PC-3 (cell line): ENCODE data around the gene G3BP2. TPM values are rescaled to one million over a fixed set of nuclear protein-coding genes. Genes with fewer than 3 reads are reported as not detected.

ENCODE experiments used
- ATAC-seq: fragments of 200-7000 bp; cut with Tn5 transposase; 2 replicates; pipeline ENCODE4 v1.9.1; 2020; ENCODE audit warnings: mild to moderate bottlenecking, moderate library complexity
- BruUV-seq: library from RNA; stranded (reverse); fragments of 400-500 nt; replicated peaks from 2 replicates; lab custom pipeline; 2021; lab: Mats Ljungman, UMichigan
- CTCF ChIA-PET: fragments of 300-600 bp; sonication (Branson Sonifier 250); formaldehyde crosslinking; loops from one replicate; lab custom pipeline; 2022; ENCODE audit warnings: antibody characterized with exemption; lab: Charles Lee
- POLR2A ChIA-PET: fragments of 300-600 bp; sonication (Branson Sonifier 250); formaldehyde crosslinking; loops from one replicate; lab custom pipeline; 2022; ENCODE audit warnings: antibody characterized with exemption; ENCODE audit not compliant: unreplicated experiment; lab: Charles Lee
- DNase-seq: peaks from one replicate; pipeline ENCODE4 v3.0.0-alpha.2; 2015
- H2AFZ ChIP-seq: fragments of 300-600 bp; sonication (generic); 2 replicates; pipeline ENCODE4 v1.6.0; 2016; ENCODE audit warnings: antibody characterized with exemption, low read length
- H3F3A ChIP-seq: fragments of 300-600 bp; sonication (generic); one replicate; pipeline ENCODE4 v1.6.0; 2017; ENCODE audit warnings: antibody characterized with exemption, low read length, control low read depth, mild to moderate bottlenecking; ENCODE audit not compliant: unreplicated experiment
- H3K27ac ChIP-seq: fragments of 300-600 bp; sonication (generic); 2 replicates; pipeline ENCODE4 v1.5.1; 2016; ENCODE audit warnings: mild to moderate bottlenecking, low read length
- H3K27me3 ChIP-seq: fragments of 300-600 bp; sonication (generic); 2 replicates; pipeline ENCODE4 v1.6.1; 2016; ENCODE audit warnings: low read length, mixed read lengths
- H3K36me3 ChIP-seq: fragments of 300-600 bp; sonication (generic); 2 replicates; pipeline ENCODE4 v1.6.1; 2016; ENCODE audit warnings: low read depth, mixed run types, low read length, mixed read lengths
- H3K4me1 ChIP-seq: fragments of 300-600 bp; sonication (generic); 2 replicates; pipeline ENCODE4 v1.5.1; 2016; ENCODE audit warnings: low read length; ENCODE audit not compliant: insufficient read depth
- H3K4me2 ChIP-seq: fragments of 300-600 bp; sonication (generic); 2 replicates; pipeline ENCODE4 v1.6.0; 2016; ENCODE audit warnings: low read length
- H3K4me3 ChIP-seq: fragments of 300-600 bp; sonication (generic); 2 replicates; pipeline ENCODE4 v1.5.1; 2016; ENCODE audit warnings: mild to moderate bottlenecking, low read length, mixed read lengths
- H3K79me2 ChIP-seq: fragments of 300-600 bp; sonication (generic); 2 replicates; pipeline ENCODE4 v1.6.1; 2017; ENCODE audit warnings: low read length, mixed read lengths
- H3K9ac ChIP-seq: fragments of 300-600 bp; sonication (generic); 2 replicates; pipeline ENCODE4 v1.6.0; 2016; ENCODE audit warnings: mild to moderate bottlenecking, low read length
- H3K9me2 ChIP-seq: fragments of 300-600 bp; sonication (generic); replicated peaks from 2 replicates; pipeline ENCODE4 v1.6.1; 2016; ENCODE audit warnings: mixed run types, low read length, mixed read lengths
- H3K9me3 ChIP-seq: fragments of 300-600 bp; sonication (generic); 2 replicates; pipeline ENCODE4 v1.6.1; 2016; ENCODE audit warnings: low read length, mixed read lengths
- H4K20me1 ChIP-seq: fragments of 300-600 bp; sonication (generic); 2 replicates; pipeline ENCODE4 v1.6.1; 2016; ENCODE audit warnings: low read length, mixed read lengths
- CTCF ChIP-seq: fragments of 300-600 bp; sonication (generic); conservative IDR thresholded peaks from 2 replicates; pipeline ENCODE4 v1.5.1; 2017; ENCODE audit warnings: antibody characterized with exemption, low read depth, mild to moderate bottlenecking, low read length
- EZH2 ChIP-seq: fragments of 300-600 bp; sonication (generic); IDR thresholded peaks from one replicate; pipeline ENCODE4 v1.6.1; 2017; ENCODE audit warnings: antibody characterized with exemption, mild to moderate bottlenecking, low read length; ENCODE audit not compliant: unreplicated experiment
- EZH2phosphoT487 ChIP-seq: fragments of 300-600 bp; sonication (generic); IDR thresholded peaks from 2 replicates; pipeline ENCODE4 v1.6.1; 2018; ENCODE audit warnings: mild to moderate bottlenecking, antibody characterized with exemption, low read length, borderline replicate concordance
- intact Hi-C: fragments of 100-400 bp; cut with micrococcal nuclease; formaldehyde crosslinking; loops from 2 replicates; pipeline ENCODE4 v1.9.0; 2023
- total RNA-seq: library from RNA; depleted of rRNA; stranded (reverse); fragments of >200 nt; gene quantifications from 2 replicates; pipeline ENCODE4 v1.2.3, GENCODE V29; 2014

The G3BP2 gene
- total RNA-seq, 1 experiment from 2014 or later: 68.7 TPM

- Histone ChIP-seq H2AFZ (no peak overlapping the region), H3K27ac (no peak overlapping the region), H4K20me1 (peaks cover 29% of the 10 kb centered on the region), H3K79me2 (peaks cover 55% of the 10 kb centered on the region), H3K4me3 (no peak overlapping the region), H3K4me1 (peaks cover 13% of the 10 kb centered on the region), H3K36me3 (peaks cover 38% of the 10 kb centered on the region), H3K9me3 (no peaks in the 10 kb centered on the region), H3K4me2 (no peak overlapping the region), H3F3A (no peaks in the 10 kb centered on the region), H3K27me3 (no peaks in the 10 kb centered on the region), H3K9me2 (no peaks in the 10 kb centered on the region), H3K9ac (no peak overlapping the region)
- intact Hi-C loops: no loop called here
- CTCF ChIA-PET: no interaction called here
- no peak for ATAC-seq
- POLR2A ChIA-PET: no interaction called here
- TF ChIP-seq CTCF: no peak
- no peak for TF ChIP-seq EZH2phosphoT487
- TF ChIP-seq EZH2: no peak
- no peak for DNase-seq
- no TSS peak for BruUV-seq
Observed at GRCh38 chr4:75660491-75660890, 12.7 kb downstream of the G3BP2 start.

- Histone ChIP-seq H3K4me3 (no peak overlapping the region), H2AFZ (no peak overlapping the region), H3K27me3 (no peaks in the 10 kb centered on the region), H4K20me1 (peaks cover 20% of the 10 kb centered on the region; the same call in 1 of the 2 replicates), H3K27ac (no peak overlapping the region), H3K9me3 (no peaks in the 10 kb centered on the region), H3K4me1 (peaks cover 13% of the 10 kb centered on the region), H3K9ac (no peak overlapping the region), H3K36me3 (peaks cover 46% of the 10 kb centered on the region), H3K9me2 (no peaks in the 10 kb centered on the region), H3K79me2 (peaks cover 46% of the 10 kb centered on the region), H3K4me2 (no peak overlapping the region), H3F3A (no peaks in the 10 kb centered on the region)
- DNase-seq (no peak), ATAC-seq (no peak)
- POLR2A ChIA-PET: interaction anchor here (1.3 kb wide), 1 partner anchor 64 kb away, joined by 4 read pairs; the partner anchor contains the start of gene USO1
- intact Hi-C loops: no loop called here
- no TSS peak for BruUV-seq
- no peak for TF ChIP-seq EZH2phosphoT487
- TF ChIP-seq EZH2: no peak
- TF ChIP-seq CTCF: no peak
- CTCF ChIA-PET: no interaction called here
Observed at GRCh38 chr4:75659512-75660031, 13.6 kb downstream of the G3BP2 start.

- DNase-seq (peak; percentile 30), ATAC-seq (no peak)
- intact Hi-C loops: no loop called here
- POLR2A ChIA-PET: interaction anchor here (1.3 kb wide), 1 partner anchor 65 kb away, joined by 4 read pairs; the partner anchor contains the start of gene USO1
- no peaks in the 10 kb centered on the region for H3K27me3 ChIP-seq
- TF ChIP-seq CTCF (no peak), EZH2phosphoT487 (no peak), EZH2 (no peak)
- CTCF ChIA-PET: no interaction called here
- H3K4me3 ChIP-seq: no peak overlapping the region
- no peaks in the 10 kb centered on the region for H3K9me2 ChIP-seq
- no peak overlapping the region for H3K4me2 ChIP-seq
- peaks cover 39% of the 10 kb centered on the region for H3K79me2 ChIP-seq
- H3K4me1 ChIP-seq: peaks cover 13% of the 10 kb centered on the region
- no peak overlapping the region for H3K9ac ChIP-seq
- no peaks in the 10 kb centered on the region for H3K9me3 ChIP-seq
- H4K20me1 ChIP-seq: peaks cover 19% of the 10 kb centered on the region; the same call in 1 of the 2 replicates
- no peak overlapping the region for H2AFZ ChIP-seq
- H3K36me3 ChIP-seq: peaks cover 52% of the 10 kb centered on the region
- no TSS peak for BruUV-seq
- no peak overlapping the region for H3K27ac ChIP-seq
- H3F3A ChIP-seq: no peaks in the 10 kb centered on the region
Observed at GRCh38 chr4:75658876-75659275, 14.3 kb downstream of the G3BP2 start.
